Brain microvascular endothelial cell (primary cell): ENCODE measurements around the gene MYO18B.

ENCODE experiments used
- DNase-seq: peaks from one replicate; pipeline ENCODE4 v3.0.0-alpha.2; 2020
- H3K27ac ChIP-seq: fragments of 250-450 bp; sonication (Bioruptor Pico); 2 replicates; pipeline ENCODE4 v1.5.1; 2020; ENCODE audit warnings: mild to moderate bottlenecking, moderate library complexity
- H3K27me3 ChIP-seq: fragments of 250-450 bp; sonication (Bioruptor Pico); replicated peaks from 2 replicates; pipeline ENCODE4 v1.5.1; 2020; ENCODE audit warnings: mild to moderate bottlenecking
- H3K36me3 ChIP-seq: fragments of 250-450 bp; sonication (Bioruptor Pico); replicated peaks from 2 replicates; pipeline ENCODE4 v1.5.1; 2020; ENCODE audit warnings: mild to moderate bottlenecking
- H3K4me3 ChIP-seq: 2 replicates; pipeline ENCODE4 v1.5.1; 2011; ENCODE audit warnings: low read depth, mild to moderate bottlenecking, control low read depth, low read length, moderate library complexity
- in situ Hi-C: cut with HindIII; loops from 2 replicates; pipeline ENCODE4 v1.10.0; 2017; ENCODE audit warnings: low sequenced_read_pairs, low pct_ligation_motif_present
- TF ChIP-seq, protein P1 (sequence below): IDR thresholded peaks from 2 replicates; pipeline ENCODE4 v1.5.1; 2011; ENCODE audit warnings: low read depth, mild to moderate bottlenecking, moderate library complexity, low read length, control low read depth, inconsistent platforms; ENCODE audit errors: missing control alignments

The MYO18B gene

DNA sequence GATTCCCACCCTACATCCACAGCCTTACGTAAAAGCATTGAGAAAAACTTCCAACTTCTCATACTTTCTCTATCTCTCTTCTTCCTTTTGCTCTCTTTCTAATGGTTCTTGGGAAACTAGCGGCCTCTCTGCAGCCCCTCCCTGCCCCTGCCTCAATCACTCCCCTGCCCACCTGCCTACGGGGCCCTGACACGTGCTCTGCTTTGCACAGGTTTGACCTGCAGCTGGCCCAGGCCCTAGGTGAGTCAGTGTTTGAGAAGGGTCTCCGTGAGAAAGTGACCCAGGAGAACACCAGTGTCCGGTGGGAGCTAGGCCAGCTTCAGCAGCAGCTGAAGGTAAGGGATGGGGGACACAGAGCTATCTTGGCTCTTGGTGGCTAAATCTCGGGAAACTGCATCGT, 160.4 kb downstream of the MYO18B start:
- no peaks in the 10 kb centered on the region for H3K27me3 ChIP-seq
- no peak overlapping the region for H3K27ac ChIP-seq
- TF ChIP-seq, protein P1, sequence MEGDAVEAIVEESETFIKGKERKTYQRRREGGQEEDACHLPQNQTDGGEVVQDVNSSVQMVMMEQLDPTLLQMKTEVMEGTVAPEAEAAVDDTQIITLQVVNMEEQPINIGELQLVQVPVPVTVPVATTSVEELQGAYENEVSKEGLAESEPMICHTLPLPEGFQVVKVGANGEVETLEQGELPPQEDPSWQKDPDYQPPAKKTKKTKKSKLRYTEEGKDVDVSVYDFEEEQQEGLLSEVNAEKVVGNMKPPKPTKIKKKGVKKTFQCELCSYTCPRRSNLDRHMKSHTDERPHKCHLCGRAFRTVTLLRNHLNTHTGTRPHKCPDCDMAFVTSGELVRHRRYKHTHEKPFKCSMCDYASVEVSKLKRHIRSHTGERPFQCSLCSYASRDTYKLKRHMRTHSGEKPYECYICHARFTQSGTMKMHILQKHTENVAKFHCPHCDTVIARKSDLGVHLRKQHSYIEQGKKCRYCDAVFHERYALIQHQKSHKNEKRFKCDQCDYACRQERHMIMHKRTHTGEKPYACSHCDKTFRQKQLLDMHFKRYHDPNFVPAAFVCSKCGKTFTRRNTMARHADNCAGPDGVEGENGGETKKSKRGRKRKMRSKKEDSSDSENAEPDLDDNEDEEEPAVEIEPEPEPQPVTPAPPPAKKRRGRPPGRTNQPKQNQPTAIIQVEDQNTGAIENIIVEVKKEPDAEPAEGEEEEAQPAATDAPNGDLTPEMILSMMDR: no peak
- no peak overlapping the region for H3K4me3 ChIP-seq
- in situ Hi-C loops: no loop called here
- DNase-seq: no peak
- H3K36me3 ChIP-seq: no peaks in the 10 kb centered on the region

DNA sequence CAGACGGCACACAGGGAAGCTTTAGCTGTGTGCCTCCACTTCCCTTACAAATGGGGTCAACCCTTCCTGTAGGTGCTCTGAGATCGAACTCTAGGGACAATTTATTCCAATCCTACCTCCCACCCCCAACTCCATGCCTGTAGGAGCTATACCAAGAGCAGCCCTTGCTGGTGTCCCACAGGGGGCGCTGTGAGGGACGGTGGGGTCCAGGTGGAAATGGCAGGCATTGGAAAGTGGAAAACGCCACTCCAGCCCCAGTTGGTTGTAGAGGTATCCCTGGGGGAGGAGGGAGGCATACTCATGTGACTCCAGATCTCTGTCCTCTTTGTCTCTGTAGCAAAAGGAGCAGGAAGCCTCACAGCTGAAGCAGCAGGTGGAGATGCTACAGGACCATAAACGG, 161.3 kb downstream of the MYO18B start:
- DNase-seq: no peak
- H3K27me3 ChIP-seq: no peaks in the 10 kb centered on the region

DNA sequence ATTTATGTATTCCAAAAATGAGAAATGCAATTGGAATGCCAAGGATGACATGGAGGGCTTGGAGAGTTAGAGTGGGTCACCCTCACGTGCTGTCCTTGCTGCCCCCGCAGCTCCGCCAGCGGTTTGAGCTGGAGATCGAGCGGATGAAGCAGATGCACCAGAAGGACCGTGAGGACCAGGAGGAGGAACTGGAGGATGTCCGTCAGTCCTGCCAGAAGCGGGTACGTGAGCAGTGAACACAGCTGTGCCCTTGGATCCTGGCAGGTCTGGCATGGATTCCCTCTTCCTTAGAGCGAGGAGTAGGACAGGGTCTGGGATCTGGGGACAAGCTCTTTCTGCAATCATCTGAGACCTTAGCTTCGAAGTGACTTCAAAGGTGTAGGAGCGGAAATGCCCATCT, 166.2 kb downstream of the MYO18B start:
- no peaks in the 10 kb centered on the region for H3K36me3 ChIP-seq
- no peak overlapping the region for H3K27ac ChIP-seq
- TF ChIP-seq, protein P1: no peak
- in situ Hi-C loops: no loop called here
- H3K27me3 ChIP-seq: no peaks in the 10 kb centered on the region
- DNase-seq: no peak
- H3K4me3 ChIP-seq: no peak overlapping the region

More for the DNA sequence above, 161.3 kb downstream of the MYO18B start:
- Histone ChIP-seq H3K36me3 (no peaks in the 10 kb centered on the region), H3K27ac (no peak overlapping the region), H3K4me3 (no peak overlapping the region)
- TF ChIP-seq, protein P1: no peak
- in situ Hi-C loops: no loop called here

DNA sequence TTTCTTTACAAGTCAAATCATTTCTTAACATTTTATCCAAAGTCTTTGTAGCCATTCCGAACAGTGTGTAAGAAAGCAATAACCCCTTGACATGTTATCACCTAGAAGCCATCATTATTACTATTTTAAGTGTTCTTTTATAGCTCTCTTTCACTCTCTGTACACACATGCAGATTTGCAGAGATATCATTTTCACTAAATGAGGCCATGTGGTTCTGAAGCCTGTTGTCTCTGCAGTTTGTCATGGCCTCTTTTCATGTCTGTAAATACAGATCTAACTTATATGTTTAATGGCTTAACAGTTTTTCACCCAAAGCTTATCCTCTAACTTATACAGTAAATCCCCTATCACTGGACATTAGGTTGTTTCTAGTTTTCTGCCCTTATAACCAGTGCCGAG, 166.8 kb downstream of the MYO18B start:
- Histone ChIP-seq H3K27ac (no peak overlapping the region), H3K4me3 (no peak overlapping the region), H3K36me3 (no peaks in the 10 kb centered on the region), H3K27me3 (no peaks in the 10 kb centered on the region)
- no peak for DNase-seq
- TF ChIP-seq, protein P1: no peak
- in situ Hi-C loops: no loop called here

DNA sequence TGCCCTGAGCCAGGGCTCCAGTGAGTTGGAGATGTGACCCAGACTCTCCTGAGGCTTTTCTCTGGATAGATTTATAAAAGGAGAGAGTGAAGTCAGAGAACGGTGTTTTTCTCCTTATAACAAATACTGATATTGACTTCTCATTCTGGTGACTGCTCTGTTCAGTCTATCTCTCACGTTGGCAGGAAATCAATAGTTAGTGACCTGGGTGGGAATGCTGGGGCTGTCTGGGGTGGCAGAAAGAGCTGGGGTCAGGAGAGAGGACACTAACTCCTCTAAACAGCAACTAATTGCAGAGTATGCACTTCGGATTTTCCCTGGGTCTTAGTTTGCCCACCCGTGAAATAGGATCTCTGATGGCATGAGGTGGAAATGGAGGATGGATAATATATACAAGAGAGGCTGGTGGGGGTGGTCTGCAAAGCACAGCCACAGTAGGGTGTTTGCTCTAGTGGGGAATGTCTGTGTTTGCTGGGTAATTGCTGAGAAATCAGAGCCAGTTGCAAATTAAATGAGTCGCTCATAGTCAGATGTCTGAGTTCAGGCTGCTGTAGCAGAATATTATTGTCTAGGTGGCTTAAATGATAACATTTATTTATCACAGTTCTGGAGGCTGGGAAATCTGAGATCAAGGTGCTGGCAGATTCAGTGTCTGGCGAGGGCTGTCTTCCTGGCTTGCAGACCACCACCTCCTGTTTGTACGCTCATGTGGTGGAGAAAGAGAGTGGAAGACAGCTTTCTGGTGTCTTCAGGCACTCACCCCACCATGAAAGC, 167.8 kb downstream of the MYO18B start:
- Histone ChIP-seq H3K4me3 (no peak overlapping the region), H3K27me3 (no peaks in the 10 kb centered on the region), H3K36me3 (no peaks in the 10 kb centered on the region), H3K27ac (no peak overlapping the region)
- in situ Hi-C loops: no loop called here
- TF ChIP-seq, protein P1: no peak
- no peak for DNase-seq
